SK-N-MC (cell line): ENCODE results near the gene TMEM144.
A peak's percentile ranks its signal among the peaks of the same experiment; 100 is the strongest.

Experiments
- DNase-seq: peaks from one replicate; pipeline ENCODE4 v3.0.0-alpha.2; 2011; ENCODE audit warnings: low read depth, low spot score
- H3K27ac ChIP-seq: fragments of 200-600 bp; sonication (generic); 2 replicates; pipeline ENCODE4 v1.5.1; 2016; ENCODE audit warnings: mixed run types
- H3K36me3 ChIP-seq: fragments of 200-600 bp; sonication (generic); 2 replicates; pipeline ENCODE4 v1.6.1; 2017; ENCODE audit warnings: antibody characterized with exemption, low read length, mixed read lengths; ENCODE audit not compliant: insufficient read depth
- H3K4me3 ChIP-seq: fragments of 200-600 bp; sonication (generic); 2 replicates; pipeline ENCODE4 v1.5.1; 2016
- H3K9ac ChIP-seq: fragments of 200-600 bp; sonication (generic); 2 replicates; pipeline ENCODE4 v1.8.0; 2017; ENCODE audit warnings: mixed run types, mixed read lengths; ENCODE audit not compliant: insufficient read length
- H3K9me3 ChIP-seq: fragments of 200-600 bp; sonication (generic); 2 replicates; pipeline ENCODE4 v1.6.1; 2017; ENCODE audit warnings: low read depth, mild to moderate bottlenecking, antibody characterized with exemption, low read length, moderate library complexity, mixed read lengths
- EZH2 ChIP-seq: fragments of 200-600 bp; sonication (generic); IDR thresholded peaks from one replicate; pipeline ENCODE4 v1.6.1; 2017; ENCODE audit warnings: antibody characterized with exemption
- FOXP2 ChIP-seq: optimal IDR thresholded peaks from 2 replicates; pipeline ENCODE3; 2011; ENCODE audit warnings: mild to moderate bottlenecking, moderate library complexity; ENCODE audit not compliant: insufficient read depth; ENCODE audit errors: extremely low read length, control extremely low read depth
- POLR2AphosphoS5 ChIP-seq: IDR thresholded peaks from 2 replicates; pipeline ENCODE4 v1.6.1; 2012; ENCODE audit warnings: mild to moderate bottlenecking, low read depth, low read length, borderline replicate concordance

TMEM144 gene

GRCh38 chr4:158209825-158210807 is at the start of gene TMEM144:
Gene TMEM144, plus strand, starts transcription at chr4:158210486. Its CDS starts 2,182 bp downstream, at chr4:158212668.
- peak within 1 kb of the TSS; percentile 30 for H3K27ac ChIP-seq
- H3K4me3 ChIP-seq = peak within 1 kb of the TSS; percentile 83
- H3K36me3 ChIP-seq = no peaks in the 10 kb centered on the region
- no peaks in the 10 kb centered on the region for H3K9me3 ChIP-seq
- DNase-seq = peak; percentile 37
- peak within 1 kb of the TSS; percentile 73 for H3K9ac ChIP-seq
- TF ChIP-seq POLR2AphosphoS5 (peak; percentile 42), FOXP2 (no peak), EZH2 (no peak)

- H3K9ac ChIP-seq = no peak overlapping the region
- no peaks in the 10 kb centered on the region for H3K36me3 ChIP-seq
- TF ChIP-seq EZH2 (no peak), FOXP2 (no peak), POLR2AphosphoS5 (no peak)
- H3K27ac ChIP-seq = no peak overlapping the region
- DNase-seq = no peak
- H3K4me3 ChIP-seq = no peak overlapping the region
- H3K9me3 ChIP-seq = no peaks in the 10 kb centered on the region
Measured at GRCh38 chr4:158161551-158162354, 48.5 kb upstream of the TMEM144 start.

- DNase-seq = no peak
- TF ChIP-seq POLR2AphosphoS5 = no peak
- no peak for TF ChIP-seq FOXP2
- TF ChIP-seq EZH2 = no peak
- no peak overlapping the region for H3K4me3 ChIP-seq
- no peak overlapping the region for H3K9ac ChIP-seq
- no peak overlapping the region for H3K27ac ChIP-seq
- no peaks in the 10 kb centered on the region for H3K36me3 ChIP-seq
- H3K9me3 ChIP-seq = no peaks in the 10 kb centered on the region
Measured at GRCh38 chr4:158162631-158163030, 47.7 kb upstream of the TMEM144 start.

- Histone ChIP-seq H3K27ac (no peak overlapping the region), H3K9me3 (no peaks in the 10 kb centered on the region), H3K9ac (no peak overlapping the region), H3K36me3 (no peaks in the 10 kb centered on the region), H3K4me3 (no peak overlapping the region)
- no peak for DNase-seq
- TF ChIP-seq POLR2AphosphoS5 (no peak), EZH2 (no peak)
Measured at GRCh38 chr4:158163941-158164767, 46.1 kb upstream of the TMEM144 start.

GRCh38 chr4:158164768-158165213 is 45.5 kb upstream of the TMEM144 start:
- H3K9me3 ChIP-seq = no peaks in the 10 kb centered on the region
- TF ChIP-seq FOXP2 = no peak
- no peak for TF ChIP-seq EZH2
- TF ChIP-seq POLR2AphosphoS5 = no peak
- H3K36me3 ChIP-seq = no peaks in the 10 kb centered on the region
- H3K9ac ChIP-seq = no peak overlapping the region
- H3K27ac ChIP-seq = no peak overlapping the region
- no peak overlapping the region for H3K4me3 ChIP-seq
- no peak for DNase-seq

- Histone ChIP-seq H3K36me3 (no peaks in the 10 kb centered on the region), H3K4me3 (no peak overlapping the region), H3K27ac (no peak overlapping the region), H3K9me3 (no peaks in the 10 kb centered on the region), H3K9ac (no peak overlapping the region)
- DNase-seq = no peak
- TF ChIP-seq POLR2AphosphoS5 (no peak), EZH2 (no peak), FOXP2 (no peak)
Measured at GRCh38 chr4:158166701-158167100, 43.6 kb upstream of the TMEM144 start.

- no peak for DNase-seq
- no peaks in the 10 kb centered on the region for H3K9me3 ChIP-seq
- H3K9ac ChIP-seq = no peak overlapping the region
- TF ChIP-seq FOXP2 (no peak), EZH2 (no peak), POLR2AphosphoS5 (no peak)
- no peak overlapping the region for H3K27ac ChIP-seq
- no peaks in the 10 kb centered on the region for H3K36me3 ChIP-seq
- H3K4me3 ChIP-seq = peak overlapping the region; percentile 75; the same call in 1 of the 2 replicates
Measured at GRCh38 chr4:158168606-158169005, 41.7 kb upstream of the TMEM144 start.

GRCh38 chr4:158169506-158169905 is 40.8 kb upstream of the TMEM144 start:
- H3K27ac ChIP-seq = peak overlapping the region; percentile 61
- H3K36me3 ChIP-seq = no peaks in the 10 kb centered on the region
- no peaks in the 10 kb centered on the region for H3K9me3 ChIP-seq
- H3K9ac ChIP-seq = peak overlapping the region; percentile 40
- TF ChIP-seq POLR2AphosphoS5 (no peak), EZH2 (no peak), FOXP2 (no peak)
- DNase-seq = no peak
- peak overlapping the region; percentile 75 for H3K4me3 ChIP-seq
